Measurements from ENCODE around the gene CAMK1.

GRCh38 chr3:9785602-9786001 is 15.9 kb upstream of the CAMK1 start:
- TF ChIP-seq POLR2AphosphoS5 (IDR thresholded peaks at IDR 0.05; ENCODE audit: low read depth, low read length) (no peak), POLR2A (IDR thresholded peaks at IDR 0.05; ENCODE audit: low read depth, low read length) (no peak), TAF1 (IDR thresholded peaks at IDR 0.05; ENCODE audit: borderline replicate concordance, low read depth, low read length) (no peak)

Data from GM12892 (cell line).